ENCODE results near the gene TOM1L2. TPM values are rescaled to one million over a fixed set of nuclear protein-coding genes. Genes with fewer than 3 reads are reported as not detected.

The TOM1L2 gene
- total RNA-seq: 47.3 TPM

GRCh38 chr17:17972126-17972951 is at the start of gene TOM1L2, which contains the start of gene DRC3:
Gene TOM1L2 (minus strand): TSS chr17:17972400. CDS start chr17:17972313, 87 bp downstream.
Gene DRC3 (plus strand): TSS chr17:17972862. CDS start chr17:17977599, 4,737 bp downstream.

GRCh38 chr17:17836818-17837379 is 135.3 kb downstream of the TOM1L2 start, which contains the start of gene SREBF1:
Gene SREBF1 (minus strand): TSS chr17:17836986. CDS start chr17:17836817, 169 bp downstream.

Small RNAs within 50 kb of the gene (small RNA-seq; reads per million reads assigned to genes)
- gene MIR33B (0.26 reads per million, percentile 9 among the genes with 10 or more reads in this experiment), gene MIR6777 (0.08 reads per million)

Other genes with a start within 250 kb of the TOM1L2 start
- 26.3 TPM for gene SREBF1, start 135.4 kb downstream of the TOM1L2 start, total RNA-seq
- gene DRC3, start 462 bp upstream of the TOM1L2 start, total RNA-seq: 5.1 TPM
- gene ATPAF2, start 66.8 kb upstream of the TOM1L2 start, total RNA-seq: 33.9 TPM
- 11.1 TPM for gene GID4, start 67.0 kb upstream of the TOM1L2 start, total RNA-seq
- 18.5 TPM for gene DRG2, start 115.5 kb upstream of the TOM1L2 start, total RNA-seq
- 2.5 TPM for gene MYO15A, start 136.4 kb upstream of the TOM1L2 start, total RNA-seq
- gene ALKBH5, start 211.4 kb upstream of the TOM1L2 start, total RNA-seq: 84.2 TPM

Measured in diencephalon (tissue), 1 donor.